GM15510 (cell line): Measurements from ENCODE around the gene CDC42SE2.

ENCODE experiments used
- POLR2A ChIP-seq: IDR thresholded peaks from 3 replicates; pipeline ENCODE4 v1.6.1; 2011; ENCODE audit warnings: borderline replicate concordance; ENCODE audit not compliant: insufficient read length; ENCODE audit errors: extremely low read depth

Gene CDC42SE2, protein sequence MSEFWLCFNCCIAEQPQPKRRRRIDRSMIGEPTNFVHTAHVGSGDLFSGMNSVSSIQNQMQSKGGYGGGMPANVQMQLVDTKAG

DNA sequence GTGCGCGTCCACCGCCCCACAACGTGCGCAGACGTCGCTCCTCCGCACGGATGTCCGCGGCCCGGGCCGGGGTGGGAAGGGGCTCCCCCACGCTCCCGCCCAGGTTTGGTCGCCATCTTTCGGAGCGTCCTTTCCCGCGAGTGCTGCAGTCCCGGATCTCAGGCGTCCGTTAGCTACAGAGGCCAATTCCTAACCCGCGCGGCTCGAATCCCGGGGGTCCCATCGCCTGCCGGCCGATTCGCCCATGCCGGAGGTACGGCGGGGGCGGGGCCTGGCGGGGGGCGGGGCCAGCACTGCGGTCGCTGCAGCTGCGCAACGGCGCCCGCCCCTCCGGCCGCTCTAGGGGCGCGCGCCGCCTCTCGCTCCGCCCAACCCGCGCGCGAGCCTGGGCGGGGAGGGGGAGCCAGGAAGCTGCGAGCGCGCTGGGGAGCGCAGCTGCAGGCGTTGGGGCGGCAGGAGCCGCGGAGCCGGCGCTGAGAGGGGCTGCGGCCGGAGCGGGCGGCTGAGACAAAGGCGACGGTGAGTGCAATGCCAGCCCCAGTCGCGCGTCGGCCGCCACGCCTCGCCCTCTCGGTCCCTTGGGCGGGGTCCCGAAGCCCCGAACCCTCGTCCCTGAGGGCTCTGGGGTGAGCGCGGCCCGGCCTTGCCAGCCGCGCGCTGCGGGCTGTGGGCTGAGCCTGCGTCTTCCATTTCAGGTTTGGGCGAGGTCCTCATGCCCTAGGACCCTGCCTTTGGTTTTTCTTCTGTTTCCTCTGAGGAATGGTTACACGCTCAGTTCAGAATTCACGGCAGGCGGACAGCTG, at the start of gene CDC42SE2:
Gene CDC42SE2 (plus strand): TSS at position 406 of the 803 bp plus-strand sequence. CDS start 95,441 bp downstream, outside the sequence.
- peak; percentile 97 for TF ChIP-seq POLR2A

DNA sequence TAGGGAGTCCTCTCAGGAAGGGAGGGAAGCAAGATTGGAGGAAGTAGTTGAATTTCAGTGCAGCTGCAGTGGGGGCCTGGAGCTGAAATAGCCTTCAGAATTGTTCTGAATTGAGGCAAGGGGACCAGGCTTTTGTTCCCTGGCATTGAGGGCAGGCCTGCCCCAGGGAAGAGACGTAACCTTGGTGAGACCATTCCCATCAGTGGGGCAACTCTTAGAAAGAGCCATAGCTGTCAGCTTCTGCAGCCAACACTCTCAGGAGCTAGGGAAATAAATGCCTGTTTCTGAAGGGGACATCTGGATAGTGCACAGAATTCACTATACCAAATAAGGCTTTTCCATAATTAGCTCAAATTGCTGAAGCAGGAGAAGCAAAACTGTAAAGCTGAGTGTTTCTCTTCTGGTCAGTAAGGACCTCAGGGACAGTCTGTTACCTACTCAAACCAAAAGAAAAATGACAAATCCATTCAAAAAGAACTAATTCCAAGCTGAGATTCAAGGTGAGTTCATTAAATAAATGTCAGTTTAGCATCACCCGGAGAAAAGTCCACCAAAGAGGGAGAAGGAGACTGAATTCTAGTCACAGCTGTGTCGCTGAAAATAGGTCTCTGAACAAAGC, 49.1 kb upstream of the CDC42SE2 start:
- TF ChIP-seq POLR2A: no peak

DNA sequence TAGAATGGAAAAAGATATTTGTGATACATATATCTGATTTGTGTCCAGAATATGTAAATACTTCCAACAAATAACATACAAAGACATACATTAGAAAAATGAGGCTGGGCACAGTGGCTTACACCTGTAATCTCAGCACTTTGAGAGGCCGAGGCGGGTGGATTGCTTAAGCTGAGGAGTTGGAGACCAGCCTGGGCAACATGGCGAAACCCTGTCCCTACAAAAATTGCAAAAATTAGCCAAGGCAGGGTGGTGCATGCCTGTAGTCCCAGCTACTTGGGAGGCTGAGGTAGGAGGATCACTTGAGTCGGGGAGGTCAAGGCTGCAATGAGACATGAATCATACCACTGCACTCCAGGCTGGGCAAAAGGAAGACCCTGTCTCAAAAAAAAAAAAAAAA, 46.1 kb upstream of the CDC42SE2 start:
- no peak for TF ChIP-seq POLR2A

DNA sequence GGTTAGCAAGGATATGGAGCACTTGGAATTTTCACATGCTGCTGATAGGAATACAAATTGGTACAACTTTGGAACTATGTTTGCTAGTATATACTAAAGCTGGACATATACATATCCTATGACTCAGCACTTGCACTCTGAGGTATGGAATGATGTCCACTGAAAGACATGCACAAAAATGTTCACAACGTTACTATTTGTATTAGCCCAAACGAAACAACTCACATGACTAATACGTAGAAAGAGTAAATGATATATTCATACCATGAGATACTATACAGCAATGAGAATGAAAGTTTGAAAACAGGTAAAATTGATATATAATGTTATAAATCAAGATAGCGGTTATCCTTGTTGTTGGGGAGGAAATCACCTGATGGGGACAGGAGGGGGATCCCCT, 45.5 kb upstream of the CDC42SE2 start:
- TF ChIP-seq POLR2A: no peak

DNA sequence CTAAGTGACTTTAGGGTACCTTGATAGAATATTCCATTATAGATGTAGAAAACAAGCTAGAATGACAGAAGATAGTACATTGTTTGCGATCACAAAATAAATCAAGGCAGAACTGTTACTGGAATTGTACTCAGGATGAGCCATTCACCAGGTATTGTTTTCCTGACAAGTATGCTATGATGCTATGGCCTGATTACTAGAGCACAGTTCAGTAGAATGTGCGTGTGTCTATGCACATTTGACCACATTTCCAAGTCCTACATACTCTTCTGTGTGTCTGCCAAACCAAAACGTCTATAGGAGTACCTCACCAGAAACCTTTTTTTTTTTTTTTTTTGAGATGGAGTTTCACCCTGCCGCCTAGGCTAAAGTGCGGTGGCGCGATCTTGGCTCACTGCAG, 43.3 kb upstream of the CDC42SE2 start:
- no peak for TF ChIP-seq POLR2A

DNA sequence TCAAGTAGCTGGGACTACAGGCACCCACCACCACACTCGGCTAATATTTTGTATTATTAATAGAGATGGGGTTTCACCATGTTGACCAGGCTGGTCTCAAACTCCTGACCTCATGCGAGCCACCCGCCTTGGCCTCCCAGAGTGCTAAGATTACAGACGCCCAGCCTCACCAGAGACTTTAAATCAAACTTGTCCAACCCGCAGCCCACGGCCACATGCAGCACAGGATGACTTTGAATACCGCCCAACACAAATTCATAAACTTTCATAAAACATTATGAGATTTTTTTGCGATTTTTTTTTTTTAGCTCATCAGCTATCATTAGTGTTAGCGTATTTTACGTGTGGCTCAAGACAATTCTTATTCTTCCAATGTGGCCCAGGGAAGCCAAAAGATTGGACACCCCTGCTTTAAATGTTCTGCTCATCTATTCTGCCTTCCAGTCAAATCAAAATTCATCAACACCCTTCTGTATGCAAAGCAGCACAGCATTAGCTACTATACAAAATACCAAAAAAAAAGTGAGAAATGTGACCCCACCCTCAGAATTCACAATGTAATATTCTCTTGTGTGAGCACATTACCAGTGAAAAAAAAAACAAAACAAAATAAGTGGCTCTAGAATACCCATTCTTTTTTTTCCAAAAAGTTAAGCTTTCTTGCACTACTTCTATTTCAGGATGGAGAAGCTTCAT, 42.7 kb upstream of the CDC42SE2 start:
- TF ChIP-seq POLR2A: no peak

DNA sequence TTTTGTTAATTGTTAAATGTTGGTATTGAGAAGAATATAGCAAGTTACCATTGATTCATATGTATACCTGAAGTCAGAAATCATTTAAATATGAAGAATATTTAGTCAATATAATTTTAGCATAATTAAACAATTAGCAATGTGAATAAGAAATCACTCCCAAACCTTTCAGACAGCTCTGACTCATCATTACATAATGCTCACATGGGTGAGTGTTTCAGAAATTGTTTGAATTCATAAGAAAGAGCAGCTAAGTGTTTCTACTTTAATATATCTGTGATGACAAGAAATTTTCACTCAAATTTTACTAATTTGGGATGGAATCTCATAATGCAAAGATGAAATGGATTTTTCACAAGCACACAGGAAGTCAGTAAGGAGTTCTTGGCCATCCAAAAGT, 42.0 kb upstream of the CDC42SE2 start:
- TF ChIP-seq POLR2A: no peak

DNA sequence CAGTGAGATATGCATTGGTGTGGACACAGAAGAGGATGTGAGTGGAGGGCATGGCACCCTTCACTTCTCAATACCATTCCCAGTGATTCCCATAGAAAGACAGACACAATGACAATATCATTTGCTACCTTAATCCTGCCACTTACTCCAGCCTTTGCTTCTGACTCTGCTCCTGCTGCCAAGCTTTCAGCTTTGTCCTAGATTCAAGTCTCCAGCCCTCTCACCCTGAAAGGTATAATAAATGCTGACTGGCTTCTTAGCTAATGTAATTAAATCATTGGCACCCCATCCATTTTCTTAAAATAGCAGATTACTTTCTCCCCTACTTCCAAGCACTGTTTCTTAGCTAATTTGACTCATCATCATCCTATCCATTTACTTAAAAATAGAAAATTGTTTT, 41.1 kb upstream of the CDC42SE2 start:
- no peak for TF ChIP-seq POLR2A

DNA sequence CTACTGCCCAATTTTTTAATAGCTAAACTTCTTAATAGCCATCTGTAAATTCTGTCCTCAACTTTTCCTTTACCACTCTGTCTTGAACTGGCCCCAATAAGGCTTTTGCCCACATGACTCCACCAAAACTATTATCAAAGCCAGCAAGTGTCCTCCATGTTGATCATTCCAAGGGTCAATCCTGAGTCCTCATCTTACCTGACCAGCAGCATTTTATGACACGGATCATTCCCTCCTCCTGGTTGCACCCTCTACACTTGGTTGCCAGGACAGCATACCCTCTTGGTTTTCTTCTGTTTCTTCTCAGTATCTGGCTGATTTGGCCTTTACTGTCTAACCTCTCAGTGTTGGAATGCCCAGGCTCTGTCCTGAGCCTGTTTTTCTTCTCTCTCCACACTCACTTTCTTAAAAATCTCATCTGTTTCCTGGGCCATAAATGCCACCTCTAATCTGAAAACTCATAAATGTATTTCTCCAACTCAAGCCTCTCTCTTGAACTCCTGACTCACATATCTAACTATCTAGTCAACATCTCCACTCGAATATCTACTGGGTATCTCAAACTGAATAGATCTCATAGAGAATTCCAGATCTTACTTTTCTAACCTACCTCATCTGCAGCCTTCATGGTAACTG, 40.0 kb upstream of the CDC42SE2 start:
- no peak for TF ChIP-seq POLR2A

DNA sequence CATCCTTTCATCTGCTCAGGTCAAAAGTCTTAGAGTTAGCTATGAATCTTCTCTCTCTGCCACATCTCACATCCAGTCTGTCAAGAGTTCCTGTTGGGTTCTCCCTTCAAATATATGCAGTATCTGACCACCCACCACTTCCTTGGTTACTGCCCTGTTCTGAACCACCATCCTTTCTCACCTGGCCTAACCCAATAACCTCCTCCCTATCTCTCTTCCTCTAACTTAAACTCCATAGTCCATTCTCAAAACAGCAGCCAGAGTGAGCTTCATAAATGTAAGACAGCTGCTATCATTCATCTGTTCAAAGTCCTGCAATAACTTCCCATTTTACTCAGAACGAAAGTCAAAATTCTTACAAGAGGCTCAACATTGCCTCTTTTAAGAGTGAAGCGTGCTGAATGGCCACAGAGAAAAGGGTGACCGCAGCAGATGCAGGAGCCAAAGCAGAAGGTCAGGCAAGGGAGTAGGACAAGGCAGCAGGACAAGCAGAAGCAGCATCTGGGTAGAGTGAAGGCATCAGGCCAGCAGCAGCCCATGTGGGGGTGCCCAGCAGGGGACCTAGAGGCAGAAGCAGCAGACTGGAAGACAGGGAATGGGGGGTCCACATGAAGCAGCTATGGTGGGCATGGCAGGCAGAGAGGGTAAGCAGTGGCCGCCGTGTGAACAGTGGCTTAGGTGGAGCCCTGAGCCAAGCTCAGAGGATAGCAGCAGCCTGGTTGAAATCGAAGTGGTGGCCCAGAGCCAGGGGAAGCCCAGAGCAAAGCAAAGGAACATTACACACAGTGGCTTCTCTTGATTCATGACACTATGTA, 39.3 kb upstream of the CDC42SE2 start:
- TF ChIP-seq POLR2A: no peak

DNA sequence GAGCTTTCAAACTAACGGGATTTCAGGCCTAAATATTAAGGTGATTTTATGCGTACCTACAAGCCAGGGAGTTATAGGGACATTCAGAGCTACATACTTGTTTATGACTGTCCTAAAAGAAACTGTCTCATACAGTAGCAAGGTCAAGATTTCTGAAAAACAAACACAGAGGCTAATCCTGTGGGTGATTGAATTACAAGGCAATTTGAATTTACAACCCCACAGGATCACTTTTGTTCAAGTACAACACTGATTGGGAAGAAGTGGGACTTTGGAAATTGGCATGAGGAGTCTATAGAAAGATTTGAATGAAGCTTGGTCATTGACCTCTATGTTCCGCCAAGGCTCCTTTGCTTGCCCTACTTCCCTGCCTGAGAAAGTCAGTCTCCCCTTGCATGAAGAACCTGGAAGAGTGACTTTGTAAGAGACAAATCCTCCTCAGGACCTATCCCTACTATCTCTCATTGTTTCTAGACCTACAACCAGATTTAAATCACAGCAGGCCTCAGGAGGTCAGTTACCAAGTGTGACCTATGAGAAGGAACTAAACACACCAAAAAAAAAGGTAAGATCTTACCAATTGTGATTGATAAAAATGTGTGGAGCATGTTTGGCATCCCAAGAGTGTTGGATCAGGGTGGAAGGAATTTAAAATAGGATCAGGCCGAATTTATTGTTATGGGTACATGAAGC, 38.4 kb upstream of the CDC42SE2 start:
- no peak for TF ChIP-seq POLR2A

DNA sequence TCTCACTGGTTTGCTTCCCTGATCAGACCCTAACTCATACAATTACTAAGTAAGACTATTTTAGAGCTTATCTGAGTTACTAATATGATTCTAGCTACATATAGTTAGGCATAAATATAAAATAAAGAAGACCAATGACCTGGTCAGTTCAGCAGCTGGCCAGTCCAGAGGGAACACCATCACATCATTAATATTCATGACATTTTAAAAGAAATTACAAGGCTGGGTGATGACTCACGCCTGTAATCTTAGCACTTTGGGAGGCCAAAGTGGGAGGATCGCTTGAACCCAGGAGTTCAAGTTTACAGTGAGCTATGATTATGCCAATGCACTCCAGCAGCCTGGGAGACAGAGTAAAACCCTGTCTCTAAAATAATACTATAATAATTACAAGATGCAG, 37.0 kb upstream of the CDC42SE2 start:
- TF ChIP-seq POLR2A: no peak

DNA sequence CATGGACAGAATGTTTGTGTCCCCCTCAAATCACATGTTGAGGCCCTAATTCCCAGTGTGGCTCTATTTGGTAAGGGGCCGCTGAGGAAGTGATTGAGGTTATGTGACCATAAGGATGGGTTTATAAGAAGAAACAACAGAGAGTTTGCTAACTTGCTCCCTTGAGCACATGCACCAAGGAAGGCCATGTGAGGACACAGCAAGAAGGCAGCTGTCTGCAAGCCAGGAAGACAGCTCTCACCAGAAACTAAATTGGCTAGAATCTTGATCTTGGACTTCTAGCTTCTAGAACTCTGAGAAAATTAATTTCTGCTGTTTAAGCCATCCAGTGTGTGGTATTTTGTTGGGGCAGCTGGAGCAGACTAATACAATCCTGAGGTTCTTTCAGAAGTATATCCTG, 35.2 kb upstream of the CDC42SE2 start:
- no peak for TF ChIP-seq POLR2A

DNA sequence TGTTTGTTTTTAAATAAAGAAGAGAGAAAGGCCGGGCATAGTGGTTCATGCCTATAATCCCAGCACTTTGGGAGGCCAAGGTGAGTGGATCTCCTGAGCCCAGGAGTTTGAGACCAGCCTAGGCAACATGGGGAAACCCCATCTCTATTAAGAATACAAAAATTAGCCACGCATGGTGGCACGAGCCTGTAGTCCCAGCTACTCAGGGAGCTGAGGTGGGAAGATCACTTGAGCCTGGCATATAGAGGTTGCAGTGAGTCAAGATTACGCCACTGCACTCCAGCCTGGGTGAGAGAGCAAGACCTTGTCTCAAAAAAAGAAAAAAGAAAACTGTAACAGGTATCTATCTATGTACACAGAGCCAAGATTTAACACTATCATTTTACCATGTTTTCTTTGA, 34.2 kb upstream of the CDC42SE2 start:
- TF ChIP-seq POLR2A: no peak
